Upper lobe of right lung (tissue), 1 donor: ENCODE results near the gene STAT3. TPM values are rescaled to one million over a fixed set of nuclear protein-coding genes. Genes with fewer than 3 reads are reported as not detected.
"Not testable (repeated sequence)": the region's sequence is repeated elsewhere in the genome, so short reads cannot be mapped to it uniquely, and the experiment has no call there.

ENCODE experiments used
- ATAC-seq: fragments of 200-7000 bp; cut with Tn5 transposase; one replicate; pipeline ENCODE4 v1.9.1; 2020; ENCODE audit warnings: mild to moderate bottlenecking, moderate library complexity
- DNase-seq: peaks from one replicate; pipeline ENCODE4 v3.0.0-alpha.2; 2020
- H3K27ac ChIP-seq: fragments of 200-600 bp; one replicate; pipeline ENCODE4 v1.8.0; 2022
- H3K27me3 ChIP-seq: fragments of 200-600 bp; one replicate; pipeline ENCODE4 v1.8.0; 2022; ENCODE audit warnings: mild to moderate bottlenecking
- H3K36me3 ChIP-seq: fragments of 200-600 bp; one replicate; pipeline ENCODE4 v1.8.0; 2022
- H3K4me1 ChIP-seq: fragments of 200-600 bp; one replicate; pipeline ENCODE4 v1.8.0; 2022
- H3K4me3 ChIP-seq: fragments of 200-600 bp; one replicate; pipeline ENCODE4 v1.8.0; 2022; ENCODE audit warnings: mild to moderate bottlenecking
- H3K9me3 ChIP-seq: fragments of 200-600 bp; one replicate; pipeline ENCODE4 v1.8.0; 2022
- intact Hi-C: fragments of 100-400 bp; cut with DNase I; formaldehyde crosslinking; loops from one replicate; pipeline ENCODE4 v1.11.0; 2022
- total RNA-seq: library from RNA; stranded (reverse); fragmentation: NEBNext Ultra II Directional; extraction: Animal tissue kit (Norgen Biotek cat#: 25700); gene quantifications from one replicate; pipeline ENCODE4 v1.2.1, GENCODE V29; 2021
- TF ChIP-seq, protein P1 (sequence below): fragments of 200-600 bp; IDR thresholded peaks from one replicate; pipeline ENCODE4 v1.8.0; 2022; ENCODE audit warnings: antibody characterized with exemption
- donor health status: DM: no; HTN: yes; CAD: no; lungs with severe emphysema.

STAT3 gene
- total RNA-seq, 1 donor from 2014 or later: 309 TPM

DNA sequence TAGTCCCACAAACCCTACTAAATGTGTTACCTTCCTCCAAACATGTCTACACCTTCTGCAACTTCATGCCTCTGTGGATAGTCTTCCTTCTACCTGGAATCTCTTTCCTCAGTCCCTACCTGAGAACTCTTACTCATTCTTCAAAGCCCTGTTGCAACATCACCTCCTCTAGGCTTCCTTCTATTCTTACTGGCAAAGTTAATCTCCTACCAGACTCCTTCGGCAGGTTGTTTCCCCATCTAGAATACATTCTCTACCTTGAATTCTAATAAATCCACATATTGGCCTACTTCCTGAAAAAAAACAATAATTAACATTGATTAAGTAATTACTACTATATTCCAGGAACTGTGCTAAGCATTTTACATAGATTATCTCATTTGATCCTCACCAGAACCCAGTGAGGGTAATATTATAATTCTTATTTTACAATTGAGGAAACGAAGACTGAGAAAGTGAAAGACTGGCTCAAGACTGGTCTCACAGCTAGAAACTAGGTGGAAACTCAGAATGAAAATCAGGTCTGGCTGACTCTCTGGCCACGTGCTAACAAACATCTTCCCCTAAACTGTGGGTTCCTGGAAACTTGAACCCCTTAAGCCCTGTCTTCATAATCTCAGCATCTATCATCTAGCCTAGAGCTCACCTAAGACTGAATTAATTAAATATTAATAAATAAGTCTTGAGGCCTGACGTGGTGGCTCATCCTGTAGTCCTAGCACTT, 4.6 kb upstream of the STAT3 start:
- ATAC-seq (no peak), DNase-seq (no peak)
- Histone ChIP-seq H3K4me1 (peaks cover 9% of the 10 kb centered on the region), H3K4me3 (no peak overlapping the region), H3K27ac (no peak overlapping the region), H3K27me3 (no peaks in the 10 kb centered on the region), H3K36me3 (no peaks in the 10 kb centered on the region), H3K9me3 (no peaks in the 10 kb centered on the region)
- intact Hi-C loops: no loop called here
- TF ChIP-seq, protein P1, sequence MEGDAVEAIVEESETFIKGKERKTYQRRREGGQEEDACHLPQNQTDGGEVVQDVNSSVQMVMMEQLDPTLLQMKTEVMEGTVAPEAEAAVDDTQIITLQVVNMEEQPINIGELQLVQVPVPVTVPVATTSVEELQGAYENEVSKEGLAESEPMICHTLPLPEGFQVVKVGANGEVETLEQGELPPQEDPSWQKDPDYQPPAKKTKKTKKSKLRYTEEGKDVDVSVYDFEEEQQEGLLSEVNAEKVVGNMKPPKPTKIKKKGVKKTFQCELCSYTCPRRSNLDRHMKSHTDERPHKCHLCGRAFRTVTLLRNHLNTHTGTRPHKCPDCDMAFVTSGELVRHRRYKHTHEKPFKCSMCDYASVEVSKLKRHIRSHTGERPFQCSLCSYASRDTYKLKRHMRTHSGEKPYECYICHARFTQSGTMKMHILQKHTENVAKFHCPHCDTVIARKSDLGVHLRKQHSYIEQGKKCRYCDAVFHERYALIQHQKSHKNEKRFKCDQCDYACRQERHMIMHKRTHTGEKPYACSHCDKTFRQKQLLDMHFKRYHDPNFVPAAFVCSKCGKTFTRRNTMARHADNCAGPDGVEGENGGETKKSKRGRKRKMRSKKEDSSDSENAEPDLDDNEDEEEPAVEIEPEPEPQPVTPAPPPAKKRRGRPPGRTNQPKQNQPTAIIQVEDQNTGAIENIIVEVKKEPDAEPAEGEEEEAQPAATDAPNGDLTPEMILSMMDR: no peak

DNA sequence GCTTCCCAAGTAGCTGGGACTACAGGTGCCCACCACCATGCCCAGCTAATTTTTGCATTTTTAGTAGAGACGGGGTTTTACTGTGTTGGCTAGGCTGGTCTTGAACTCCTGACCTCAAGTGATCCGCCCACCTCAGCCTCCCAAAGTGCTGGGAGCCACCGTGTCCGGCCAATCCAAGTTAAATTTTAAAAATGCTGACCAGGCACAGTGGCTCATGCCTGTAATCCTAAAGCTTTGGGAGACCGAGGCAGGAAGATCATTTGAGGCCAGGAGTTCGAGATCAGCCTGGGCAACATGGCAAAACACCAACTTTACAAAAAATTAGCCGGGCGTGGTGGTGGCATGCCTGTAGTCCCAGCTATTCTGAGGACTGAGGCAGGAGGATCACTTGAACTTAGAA, 3.2 kb upstream of the STAT3 start:
- H3K9me3 ChIP-seq, H3K27me3 ChIP-seq, intact Hi-C loops, H3K27ac ChIP-seq, H3K4me3 ChIP-seq, H3K36me3 ChIP-seq, ATAC-seq, DNase-seq: not testable (repeated sequence)
- H3K4me1 ChIP-seq: peaks cover 11% of the 10 kb centered on the region

DNA sequence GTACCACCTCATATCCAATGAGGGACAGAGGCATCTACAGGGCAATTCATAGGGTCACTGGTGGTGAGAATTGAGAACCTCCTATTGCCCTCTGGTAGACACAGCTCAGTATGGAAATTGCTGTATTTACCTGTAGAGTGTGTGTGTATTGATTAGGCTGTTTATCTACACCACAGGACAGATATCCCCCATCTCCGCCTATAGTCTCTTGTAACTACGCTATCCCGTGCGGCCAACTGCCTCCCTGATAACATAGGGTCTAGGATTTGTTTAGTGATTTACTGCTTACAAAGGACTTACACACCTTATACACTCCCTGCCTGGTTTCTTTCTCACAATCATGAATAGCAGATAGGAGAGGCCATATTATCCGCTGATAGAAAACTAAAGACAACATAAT, 1.7 kb upstream of the STAT3 start:
- peak overlapping the region; percentile 95 for H3K27ac ChIP-seq
- no peaks in the 10 kb centered on the region for H3K36me3 ChIP-seq
- H3K9me3 ChIP-seq: no peaks in the 10 kb centered on the region
- no peak overlapping the region for H3K4me3 ChIP-seq
- H3K4me1 ChIP-seq: peaks cover 26% of the 10 kb centered on the region
- TF ChIP-seq, protein P1: no peak
- no peaks in the 10 kb centered on the region for H3K27me3 ChIP-seq
- intact Hi-C loops: no loop called here
- DNase-seq (no peak), ATAC-seq (no peak)

DNA sequence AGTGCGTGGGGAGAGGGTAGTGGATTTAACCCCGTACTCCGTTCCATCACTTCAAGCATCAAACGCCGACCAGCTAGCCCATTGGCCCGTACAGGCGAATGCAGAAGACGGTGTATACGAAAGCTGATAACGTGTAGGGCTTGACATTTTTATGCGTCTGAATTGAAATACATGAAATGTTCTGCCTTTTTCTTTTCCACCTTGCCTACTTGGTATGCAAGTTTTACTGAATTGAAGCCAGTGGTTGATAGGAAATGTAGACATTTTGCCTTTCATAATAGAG, 834 bp upstream of the STAT3 start:
- no peak for DNase-seq
- Histone ChIP-seq H3K27ac (peak overlapping the region; percentile 95), H3K36me3 (no peaks in the 10 kb centered on the region), H3K4me1 (peaks cover 34% of the 10 kb centered on the region), H3K27me3 (no peaks in the 10 kb centered on the region), H3K9me3 (no peaks in the 10 kb centered on the region), H3K4me3 (peak overlapping the region; percentile 47)
- intact Hi-C loops: no loop called here
- TF ChIP-seq, protein P1: no peak
- ATAC-seq: no peak

DNA sequence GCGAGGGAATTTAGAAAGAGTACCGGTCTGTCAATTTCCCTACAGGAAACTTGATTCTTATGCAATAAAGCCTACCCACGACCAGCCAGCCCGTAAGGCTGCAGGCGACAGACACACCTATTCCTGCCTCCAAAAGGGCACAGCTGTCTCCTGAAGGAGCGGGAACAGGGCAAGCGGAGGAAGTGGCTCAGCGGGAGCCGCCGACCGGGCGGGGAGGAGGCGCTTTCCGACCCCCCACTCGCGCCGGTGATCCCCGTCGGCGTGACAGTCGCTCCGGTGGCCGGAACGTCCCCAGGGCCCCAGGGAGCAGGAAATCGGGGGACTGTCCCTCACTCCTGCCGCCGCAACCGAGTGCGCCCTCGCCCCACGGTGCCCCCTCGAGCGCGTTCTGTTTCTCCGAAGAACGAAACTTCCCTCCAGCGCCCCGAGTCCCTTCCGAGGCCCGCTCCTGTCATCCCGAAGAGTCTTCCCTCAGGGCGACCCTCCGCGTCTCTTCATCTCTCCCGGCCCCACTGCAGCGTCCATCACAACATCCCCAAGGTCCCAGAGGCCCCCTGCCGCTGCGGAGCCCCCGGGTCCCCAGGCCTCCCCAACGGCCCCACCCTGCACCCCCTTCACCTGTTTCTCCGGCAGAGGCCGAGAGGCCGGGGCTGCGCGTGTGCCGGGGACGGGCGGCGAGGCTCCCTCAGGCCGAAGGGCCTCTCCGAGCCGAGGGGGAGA, 421 bp downstream of the STAT3 start:
- intact Hi-C loops: no loop called here
- Histone ChIP-seq H3K4me1 (peaks cover 47% of the 10 kb centered on the region), H3K36me3 (no peaks in the 10 kb centered on the region)

More for the DNA sequence above, 421 bp downstream of the STAT3 start:
- peak; percentile 78 for DNase-seq
- TF ChIP-seq, protein P1: no peak
- Histone ChIP-seq H3K27me3 (no peaks in the 10 kb centered on the region), H3K27ac (peak overlapping the region; percentile 100), H3K9me3 (no peaks in the 10 kb centered on the region), H3K4me3 (peak overlapping the region; percentile 95)
- peak; percentile 34 for ATAC-seq
